SK-MEL-5 (cell line): ENCODE data around the gene WBP1L. TPM values are rescaled to one million over a fixed set of nuclear protein-coding genes. Genes with fewer than 3 reads are reported as not detected.
"Not testable (repeated sequence)": the region's sequence is repeated elsewhere in the genome, so short reads cannot be mapped to it uniquely, and the experiment has no call there.

Experiments used
- DNase-seq: peaks from one replicate; pipeline ENCODE4 v3.0.0-alpha.2; 2016; ENCODE audit warnings: low read depth, low spot score
- in situ Hi-C: cut with HindIII; loops from 2 replicates; pipeline ENCODE4 v1.10.0; 2016; ENCODE audit warnings: low sequenced_read_pairs, high pct_unique_total_duplicates, low pct_unique_long_range_greater_than_20kb
- total RNA-seq: library from RNA; depleted of rRNA; stranded (reverse); fragments of >200 nt; shearing (Covaris generic); gene quantifications from 2 replicates; pipeline ENCODE4 v1.2.3, GENCODE V29; 2014

Gene WBP1L
- total RNA-seq, 1 experiment from 2014 or later = 12.8 TPM

GRCh38 chr10:102813734-102814452 lies 70.1 kb downstream of the WBP1L start:
- in situ Hi-C loops = no loop called here
- DNase-seq = no peak

- in situ Hi-C loops = no loop called here
- no peak for DNase-seq
Observed at GRCh38 chr10:102814453-102814871, 70.7 kb downstream of the WBP1L start.

- in situ Hi-C loops = no loop called here
- no peak for DNase-seq
Observed at GRCh38 chr10:102814873-102815661, 71.3 kb downstream of the WBP1L start.

GRCh38 chr10:102815790-102816549 lies 72.2 kb downstream of the WBP1L start:
- DNase-seq = peak; percentile 52
- in situ Hi-C loops = no loop called here

- DNase-seq = no peak
- in situ Hi-C loops = no loop called here
Observed at GRCh38 chr10:102817175-102817574, 73.4 kb downstream of the WBP1L start.

GRCh38 chr10:102819054-102819453 lies 75.3 kb downstream of the WBP1L start:
- in situ Hi-C loops = no loop called here

GRCh38 chr10:102820008-102820407 lies 76.3 kb downstream of the WBP1L start:
- in situ Hi-C loops, DNase-seq: not testable (repeated sequence)

More at GRCh38 chr10:102819054-102819453, 75.3 kb downstream of the WBP1L start:
- DNase-seq = no peak

- in situ Hi-C loops = no loop called here
- DNase-seq = no peak
Observed at GRCh38 chr10:102822222-102822621, 78.5 kb downstream of the WBP1L start.

GRCh38 chr10:102824664-102825063 lies 80.9 kb downstream of the WBP1L start:
- in situ Hi-C loops = no loop called here
- no peak for DNase-seq

- in situ Hi-C loops = no loop called here
- DNase-seq = no peak
Observed at GRCh38 chr10:102826148-102826796, 82.5 kb downstream of the WBP1L start.

GRCh38 chr10:102827597-102827975 lies 83.8 kb downstream of the WBP1L start:
- in situ Hi-C loops = no loop called here
- no peak for DNase-seq

GRCh38 chr10:102831322-102832071 lies 87.7 kb downstream of the WBP1L start:
- no peak for DNase-seq

GRCh38 chr10:102832248-102832647 lies 88.5 kb downstream of the WBP1L start:
- DNase-seq = no peak
- in situ Hi-C loops = no loop called here

More at GRCh38 chr10:102831322-102832071, 87.7 kb downstream of the WBP1L start:
- in situ Hi-C loops = no loop called here

- DNase-seq = no peak
- in situ Hi-C loops = no loop called here
Observed at GRCh38 chr10:102832987-102833386, 89.2 kb downstream of the WBP1L start.

GRCh38 chr10:102834143-102834542 lies 90.4 kb downstream of the WBP1L start:
- DNase-seq = no peak

GRCh38 chr10:102835007-102835482 lies 91.3 kb downstream of the WBP1L start:
- in situ Hi-C loops = no loop called here
- DNase-seq = peak; percentile 76

More at GRCh38 chr10:102834143-102834542, 90.4 kb downstream of the WBP1L start:
- in situ Hi-C loops = no loop called here

GRCh38 chr10:102837230-102837721 lies 93.5 kb downstream of the WBP1L start, which contains the start of gene CYP17A1:
CYP17A1 (minus strand) TSS chr10:102837413; CDS start chr10:102837361, 52 bp downstream.
- in situ Hi-C loops = no loop called here
- no peak for DNase-seq
